Measurements from ENCODE around the gene GNG7. TPM values are rescaled to one million over a fixed set of nuclear protein-coding genes. Genes with fewer than 3 reads are reported as not detected.

Gene GNG7
- total RNA-seq, 1 donor from 2014 or later, result 0.06 TPM

DNA sequence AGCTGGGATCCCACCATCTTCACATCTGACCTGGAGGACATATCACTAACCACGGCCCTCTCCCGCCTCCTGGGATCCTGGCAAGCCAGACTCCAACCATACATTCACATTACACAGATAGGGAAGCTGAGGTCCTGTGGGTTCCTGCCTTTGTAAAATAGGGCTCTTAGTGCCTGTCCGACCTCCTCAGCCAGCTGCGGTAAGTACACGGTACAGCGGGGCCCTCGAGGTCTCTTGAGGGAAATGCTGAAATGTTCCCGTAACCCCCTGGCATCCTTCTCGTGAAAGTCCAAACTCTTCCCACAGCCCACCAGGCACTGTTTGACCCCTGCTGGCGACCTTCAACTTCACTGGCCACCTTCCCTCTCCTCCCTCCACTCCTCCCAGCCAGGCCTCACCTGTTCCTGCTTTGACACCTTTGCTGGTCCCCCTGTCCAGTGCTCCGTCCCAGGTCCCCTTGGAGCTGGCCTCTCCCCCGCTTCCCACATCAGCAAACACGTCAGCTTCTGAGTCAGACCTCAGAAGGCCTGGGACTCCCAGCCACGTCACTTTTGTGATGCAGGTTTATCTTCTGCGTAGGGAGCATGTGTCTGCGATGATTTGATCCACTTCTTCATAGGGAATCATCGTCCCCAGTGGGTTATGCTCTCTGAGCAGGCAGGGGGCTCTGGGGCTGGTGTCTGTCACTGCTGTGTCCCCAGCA is 8.8 kb upstream of the GNG7 start:
- TF ChIP-seq, protein P1, sequence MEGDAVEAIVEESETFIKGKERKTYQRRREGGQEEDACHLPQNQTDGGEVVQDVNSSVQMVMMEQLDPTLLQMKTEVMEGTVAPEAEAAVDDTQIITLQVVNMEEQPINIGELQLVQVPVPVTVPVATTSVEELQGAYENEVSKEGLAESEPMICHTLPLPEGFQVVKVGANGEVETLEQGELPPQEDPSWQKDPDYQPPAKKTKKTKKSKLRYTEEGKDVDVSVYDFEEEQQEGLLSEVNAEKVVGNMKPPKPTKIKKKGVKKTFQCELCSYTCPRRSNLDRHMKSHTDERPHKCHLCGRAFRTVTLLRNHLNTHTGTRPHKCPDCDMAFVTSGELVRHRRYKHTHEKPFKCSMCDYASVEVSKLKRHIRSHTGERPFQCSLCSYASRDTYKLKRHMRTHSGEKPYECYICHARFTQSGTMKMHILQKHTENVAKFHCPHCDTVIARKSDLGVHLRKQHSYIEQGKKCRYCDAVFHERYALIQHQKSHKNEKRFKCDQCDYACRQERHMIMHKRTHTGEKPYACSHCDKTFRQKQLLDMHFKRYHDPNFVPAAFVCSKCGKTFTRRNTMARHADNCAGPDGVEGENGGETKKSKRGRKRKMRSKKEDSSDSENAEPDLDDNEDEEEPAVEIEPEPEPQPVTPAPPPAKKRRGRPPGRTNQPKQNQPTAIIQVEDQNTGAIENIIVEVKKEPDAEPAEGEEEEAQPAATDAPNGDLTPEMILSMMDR (conservative IDR thresholded peaks at IDR 0.05; ENCODE audit: low read depth, low read length), result no peak
- no peak overlapping the region for H3K4me3 ChIP-seq (ENCODE audit: low read depth, low read length)
- no peak for DNase-seq (ENCODE audit: low read depth)

DNA sequence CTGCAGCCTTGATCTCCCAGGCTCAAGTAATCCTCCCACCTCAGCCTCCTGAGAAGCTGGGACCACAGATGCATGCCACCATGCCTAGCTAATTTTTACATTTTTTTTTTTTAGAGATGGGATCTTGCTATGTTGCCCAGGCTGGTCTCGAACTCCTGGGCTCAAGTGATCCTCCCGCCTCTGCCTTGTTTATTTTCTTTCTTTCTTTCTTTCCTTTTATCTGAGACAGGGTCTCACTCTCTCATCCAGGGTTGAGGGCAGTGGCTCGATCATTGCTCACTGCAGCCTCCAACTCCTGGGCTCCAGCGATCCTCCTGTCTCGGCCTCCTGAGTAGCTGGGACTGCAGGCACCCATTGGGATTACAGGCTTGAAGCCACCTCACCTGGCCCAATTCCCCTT is 3.8 kb upstream of the GNG7 start:
- TF ChIP-seq, protein P1 (conservative IDR thresholded peaks at IDR 0.05; ENCODE audit: low read depth, low read length), result no peak
- H3K4me3 ChIP-seq (ENCODE audit: low read depth, low read length), result no peak overlapping the region
- no peak for DNase-seq (ENCODE audit: low read depth)

DNA sequence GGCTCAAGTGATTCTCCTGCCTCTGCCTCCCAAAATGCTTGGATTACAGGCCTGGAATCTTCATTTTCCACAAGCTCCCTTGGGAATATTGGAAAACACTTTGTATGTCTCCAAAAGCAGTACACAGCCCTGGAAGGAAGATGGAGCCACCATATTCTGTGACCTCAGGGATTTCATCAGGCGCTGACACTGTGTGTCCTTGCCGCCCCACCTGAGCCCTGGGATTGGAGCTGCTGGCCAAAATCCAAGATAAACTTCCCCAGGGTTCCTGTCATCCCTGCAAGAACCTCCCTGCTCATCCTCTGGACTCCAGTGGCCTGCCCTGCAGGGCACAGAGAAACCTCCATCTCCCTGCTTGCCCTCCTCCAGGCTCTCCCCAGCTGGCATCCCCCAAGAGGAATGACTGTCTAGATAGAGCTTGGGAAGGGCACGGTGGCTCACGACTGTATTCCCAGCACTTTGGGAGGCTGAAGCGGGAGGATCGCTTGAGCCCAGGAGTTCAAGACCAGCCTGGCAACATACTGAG is 1.3 kb upstream of the GNG7 start:
- TF ChIP-seq, protein P1 (conservative IDR thresholded peaks at IDR 0.05; ENCODE audit: low read depth, low read length), result no peak
- H3K4me3 ChIP-seq (ENCODE audit: low read depth, low read length), result no peak overlapping the region
- DNase-seq (ENCODE audit: low read depth), result no peak

DNA sequence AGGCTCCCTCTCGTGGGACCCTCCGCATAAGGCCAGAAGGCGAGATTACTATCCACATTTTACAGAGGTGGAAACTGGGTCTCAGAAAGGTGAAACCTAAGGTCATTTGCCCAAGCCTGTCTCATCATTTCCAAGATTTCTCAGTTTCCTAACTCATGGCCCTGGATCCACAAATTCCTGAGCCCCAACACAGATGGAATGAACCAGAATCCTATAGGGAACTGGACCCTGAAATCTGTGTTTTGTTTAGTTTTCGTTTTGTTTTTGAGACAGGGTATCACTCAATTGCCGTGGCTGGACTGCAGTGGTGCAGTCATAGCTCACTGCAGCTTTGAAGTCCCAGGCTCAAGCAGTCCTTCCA is 563 bp upstream of the GNG7 start:
- no peak for DNase-seq (ENCODE audit: low read depth)
- TF ChIP-seq, protein P1 (conservative IDR thresholded peaks at IDR 0.05; ENCODE audit: low read depth, low read length), result no peak
- H3K4me3 ChIP-seq (ENCODE audit: low read depth, low read length), result peak overlapping the region; percentile 33

DNA sequence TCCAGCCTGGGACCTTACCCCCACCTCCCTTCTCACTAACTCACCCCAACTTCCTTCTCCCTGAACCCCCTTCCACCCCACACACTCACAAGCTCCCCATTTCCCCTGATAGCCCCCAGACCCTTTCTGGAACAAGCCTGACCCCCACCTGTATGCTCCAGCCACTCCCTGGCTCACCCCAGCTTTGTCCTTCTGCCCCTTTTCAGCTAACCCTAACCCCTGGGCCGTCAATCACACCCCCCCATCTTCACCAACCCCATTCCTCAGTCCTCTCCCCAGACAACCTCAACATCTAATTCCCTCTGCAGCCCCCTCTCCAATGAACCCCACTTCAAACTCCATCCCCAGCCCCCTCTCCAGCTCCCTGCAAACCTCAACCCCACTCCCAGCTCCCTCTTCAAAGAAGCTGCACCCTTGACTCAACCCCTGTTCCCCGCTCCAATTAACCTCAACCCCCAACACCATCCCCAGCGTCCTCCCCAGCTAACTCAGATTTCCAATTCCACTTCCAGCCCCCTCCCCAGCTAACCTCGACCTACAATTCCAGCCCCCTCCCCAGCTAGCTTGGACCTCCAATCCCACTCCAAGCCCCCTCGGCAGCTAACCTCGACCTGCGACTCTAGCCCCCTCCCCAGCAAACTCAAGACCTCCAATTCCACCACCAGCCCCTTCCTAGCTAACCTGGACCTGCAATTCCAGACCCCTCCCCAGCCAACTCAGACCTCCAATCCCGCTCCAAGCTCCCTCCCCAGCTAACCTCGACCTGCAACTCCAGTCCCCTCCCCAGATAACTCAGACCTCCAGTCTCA is 929 bp downstream of the GNG7 start:
- DNase-seq (ENCODE audit: low read depth), result no peak
- TF ChIP-seq, protein P1 (conservative IDR thresholded peaks at IDR 0.05; ENCODE audit: low read depth, low read length), result no peak

DNA sequence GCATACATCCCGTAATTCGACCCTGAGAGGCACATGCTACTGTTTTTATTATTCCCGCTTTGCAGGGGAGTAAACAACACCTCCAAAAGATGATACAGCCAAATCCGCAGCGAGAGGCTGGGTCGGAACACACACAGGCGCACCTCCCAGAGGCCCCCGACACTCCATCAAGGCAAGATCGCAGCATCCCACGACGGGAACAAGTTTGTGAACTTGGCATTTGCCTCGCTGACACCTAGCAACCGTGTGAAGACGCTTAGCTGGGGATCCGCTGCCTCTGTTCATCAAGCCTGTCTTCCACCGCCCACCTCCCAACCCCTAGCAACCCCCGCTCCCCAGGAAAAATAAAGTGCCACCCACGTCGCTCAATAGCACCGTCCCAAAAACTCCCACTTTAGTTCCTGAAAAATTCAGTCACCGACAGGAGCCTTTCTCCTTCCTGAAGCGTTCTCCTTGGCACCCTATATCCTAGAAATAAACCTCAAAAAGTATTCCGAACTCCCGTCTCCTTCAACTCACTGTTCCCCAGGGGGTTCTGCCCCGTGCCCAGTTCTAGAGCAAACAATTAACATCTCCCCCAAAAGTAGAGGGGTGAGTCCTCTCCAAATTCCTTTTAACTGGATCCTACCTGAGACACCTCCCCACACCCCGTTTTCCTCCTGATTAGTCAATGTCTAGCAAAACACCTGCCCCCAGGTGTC is 1.7 kb downstream of the GNG7 start:
- TF ChIP-seq, protein P1 (conservative IDR thresholded peaks at IDR 0.05; ENCODE audit: low read depth, low read length), result no peak
- no peak overlapping the region for H3K4me3 ChIP-seq (ENCODE audit: low read depth, low read length)
- DNase-seq (ENCODE audit: low read depth), result no peak

More for the DNA sequence above, 929 bp downstream of the GNG7 start:
- H3K4me3 ChIP-seq (ENCODE audit: low read depth, low read length), result peak overlapping the region; percentile 61

All from epithelial cell of proximal tubule (primary cell).